Trophoblast cell (in vitro differentiated cells and primary cell): ENCODE data around the gene PAPPA.

Source experiments
- DNase-seq, 2 donors: peaks; one replicate each; pipeline ENCODE4 v3.0.0-alpha.2; 2016
- H2AFZ ChIP-seq: 2 replicates; pipeline ENCODE4 v1.6.1; 2013; ENCODE audit warnings: low read length, moderate library complexity, mild to moderate bottlenecking; ENCODE audit not compliant: insufficient read depth, poor library complexity
- H2AK5ac ChIP-seq: 2 replicates; pipeline ENCODE4 v1.6.1; 2013; ENCODE audit warnings: mild to moderate bottlenecking, low read length
- H2BK120ac ChIP-seq: 2 replicates; pipeline ENCODE4 v1.6.1; 2013; ENCODE audit warnings: low read length, mild to moderate bottlenecking, moderate library complexity; ENCODE audit not compliant: insufficient read depth, poor library complexity
- H2BK12ac ChIP-seq: 2 replicates; pipeline ENCODE4 v1.6.1; 2013; ENCODE audit warnings: mild to moderate bottlenecking, low read length, moderate library complexity
- H2BK5ac ChIP-seq: 2 replicates; pipeline ENCODE4 v1.6.1; 2013; ENCODE audit warnings: low read length, low read depth, moderate library complexity, mild to moderate bottlenecking; ENCODE audit not compliant: poor library complexity
- H3K14ac ChIP-seq: 2 replicates; pipeline ENCODE4 v1.6.1; 2013; ENCODE audit warnings: mild to moderate bottlenecking, low read length
- H3K18ac ChIP-seq: 2 replicates; pipeline ENCODE4 v1.6.1; 2013; ENCODE audit warnings: mild to moderate bottlenecking, low read length
- H3K23ac ChIP-seq: 2 replicates; pipeline ENCODE4 v1.6.1; 2013; ENCODE audit warnings: low read length
- H3K27ac ChIP-seq: 2 replicates; pipeline ENCODE4 v1.5.1; 2013; ENCODE audit warnings: low read depth, mild to moderate bottlenecking, inconsistent platforms, low read length, moderate library complexity
- H3K27me3 ChIP-seq: 2 replicates; pipeline ENCODE4 v1.6.1; 2013; ENCODE audit warnings: inconsistent platforms, mild to moderate bottlenecking, low read length, moderate library complexity; ENCODE audit not compliant: insufficient read depth
- H3K36me3 ChIP-seq, 2 experiments: 1 replicate in 1 of 2; 2 replicates in 1 of 2; pipeline ENCODE4 v1.6.1; 2013; ENCODE audit warnings: low read length in 2 of 2, mild to moderate bottlenecking in 2 of 2, moderate library complexity in 1 of 2; ENCODE audit not compliant: insufficient read depth in 2 of 2, control insufficient read depth in 1 of 2
- H3K4ac ChIP-seq: 2 replicates; pipeline ENCODE4 v1.6.1; 2013; ENCODE audit warnings: low read depth, mild to moderate bottlenecking, low read length, moderate library complexity
- H3K4me1 ChIP-seq, 2 experiments: 1 replicate in 1 of 2; 2 replicates in 1 of 2; pipeline ENCODE4 v1.6.1; 2013; ENCODE audit warnings: low read length in 2 of 2, mild to moderate bottlenecking in 2 of 2, moderate library complexity in 1 of 2; ENCODE audit not compliant: insufficient read depth in 2 of 2, control insufficient read depth in 1 of 2
- H3K4me2 ChIP-seq: 2 replicates; pipeline ENCODE4 v1.6.1; 2013; ENCODE audit warnings: inconsistent platforms, mild to moderate bottlenecking, low read length, moderate library complexity
- H3K4me3 ChIP-seq: 2 replicates; pipeline ENCODE4 v1.5.1; 2013; ENCODE audit warnings: mild to moderate bottlenecking, low read depth, low read length, inconsistent platforms
- H3K79me1 ChIP-seq: one replicate; pipeline ENCODE4 v1.6.1; 2013; ENCODE audit warnings: low read length
- H3K79me2 ChIP-seq: 2 replicates; pipeline ENCODE4 v1.6.1; 2013; ENCODE audit warnings: low read length, mild to moderate bottlenecking; ENCODE audit not compliant: control insufficient read depth, insufficient read depth, poor library complexity
- H3K9ac ChIP-seq: 2 replicates; pipeline ENCODE4 v1.6.1; 2013; ENCODE audit warnings: mild to moderate bottlenecking, low read length
- H3K9me3 ChIP-seq: 2 replicates; pipeline ENCODE4 v1.6.1; 2013; ENCODE audit warnings: low read depth, mild to moderate bottlenecking, control low read depth, inconsistent platforms, low read length; ENCODE audit not compliant: insufficient read depth
- H4K12ac ChIP-seq: 2 replicates; pipeline ENCODE4 v1.6.1; 2013; ENCODE audit warnings: low read depth, mild to moderate bottlenecking, low read length, moderate library complexity
- H4K8ac ChIP-seq: 2 replicates; pipeline ENCODE4 v1.6.1; 2013; ENCODE audit warnings: low read depth, mild to moderate bottlenecking, low read length, moderate library complexity
- H4K91ac ChIP-seq: one replicate; pipeline ENCODE4 v1.6.1; 2013; ENCODE audit warnings: low read depth, mild to moderate bottlenecking, low read length, moderate library complexity
- WGBS: extraction: QIAGEN DNeasy Blood & Tissue Kit; methylation state at CpG from one replicate; pipeline ENCODE4 v1.1.7; 2013; ENCODE audit warnings: missing lambda C conversion rate; ENCODE audit not compliant: insufficient read length, insufficient coverage; ENCODE audit errors: extremely low coverage; 5-methylcytosine and 5-hydroxymethylcytosine counted together

The PAPPA gene

GRCh38 chr9:116435706-116436105 is 282.1 kb downstream of the PAPPA start:
- H3K27ac ChIP-seq, result peak overlapping the region; percentile 31
- H3K23ac ChIP-seq, result no peak overlapping the region
- no CpG with 5 or more reads among the region's 4 CpGs for whole genome bisulfite sequencing
- no peak overlapping the region for H4K91ac ChIP-seq
- DNase-seq, result peak; percentile 66 to 88
- no peak overlapping the region for H3K18ac ChIP-seq
- peaks cover 4 to 10% of the 10 kb centered on the region in 2 experiments for H3K4me1 ChIP-seq
- no peak overlapping the region for H4K12ac ChIP-seq
- H2BK5ac ChIP-seq, result no peak overlapping the region
- no peak overlapping the region for H3K14ac ChIP-seq
- no peak overlapping the region for H3K4ac ChIP-seq
- H3K9me3 ChIP-seq, result no peaks in the 10 kb centered on the region
- H2AFZ ChIP-seq, result no peak overlapping the region
- H3K79me1 ChIP-seq, result peaks cover 2% of the 10 kb centered on the region
- no peak overlapping the region for H2AK5ac ChIP-seq
- no peak overlapping the region for H2BK12ac ChIP-seq
- H2BK120ac ChIP-seq, result no peak overlapping the region
- no peaks in the 10 kb centered on the region for H3K79me2 ChIP-seq
- H3K27me3 ChIP-seq, result no peaks in the 10 kb centered on the region
- H3K4me2 ChIP-seq, result no peak overlapping the region
- H4K8ac ChIP-seq, result no peak overlapping the region
- no peak overlapping the region for H3K4me3 ChIP-seq
- H3K9ac ChIP-seq, result no peak overlapping the region
- H3K36me3 ChIP-seq, result peaks cover 0 to 2% of the 10 kb centered on the region in 2 experiments

- H3K14ac ChIP-seq, result no peak overlapping the region
- no CpG with 5 or more reads among the region's 1 CpG for WGBS
- H3K79me1 ChIP-seq, result peaks cover 2% of the 10 kb centered on the region
- no peak overlapping the region for H4K12ac ChIP-seq
- no peak overlapping the region for H4K8ac ChIP-seq
- no peak overlapping the region for H3K4me3 ChIP-seq
- peaks cover 0 to 2% of the 10 kb centered on the region in 2 experiments for H3K36me3 ChIP-seq
- no peak overlapping the region for H2AK5ac ChIP-seq
- H3K23ac ChIP-seq, result no peak overlapping the region
- H2AFZ ChIP-seq, result no peak overlapping the region
- no peaks in the 10 kb centered on the region for H3K9me3 ChIP-seq
- no peak for DNase-seq
- peaks cover 4 to 10% of the 10 kb centered on the region in 2 experiments for H3K4me1 ChIP-seq
- H3K79me2 ChIP-seq, result no peaks in the 10 kb centered on the region
- H4K91ac ChIP-seq, result no peak overlapping the region
- no peak overlapping the region for H3K4ac ChIP-seq
- peak overlapping the region; percentile 31 for H3K27ac ChIP-seq
- no peak overlapping the region for H2BK12ac ChIP-seq
- H3K18ac ChIP-seq, result no peak overlapping the region
- no peak overlapping the region for H3K4me2 ChIP-seq
- no peak overlapping the region for H3K9ac ChIP-seq
- H3K27me3 ChIP-seq, result no peaks in the 10 kb centered on the region
- peak overlapping the region; percentile 41 for H2BK5ac ChIP-seq
- no peak overlapping the region for H2BK120ac ChIP-seq
These were observed 282.5 kb downstream of the PAPPA start for GRCh38 chr9:116436121-116436520.

DNA sequence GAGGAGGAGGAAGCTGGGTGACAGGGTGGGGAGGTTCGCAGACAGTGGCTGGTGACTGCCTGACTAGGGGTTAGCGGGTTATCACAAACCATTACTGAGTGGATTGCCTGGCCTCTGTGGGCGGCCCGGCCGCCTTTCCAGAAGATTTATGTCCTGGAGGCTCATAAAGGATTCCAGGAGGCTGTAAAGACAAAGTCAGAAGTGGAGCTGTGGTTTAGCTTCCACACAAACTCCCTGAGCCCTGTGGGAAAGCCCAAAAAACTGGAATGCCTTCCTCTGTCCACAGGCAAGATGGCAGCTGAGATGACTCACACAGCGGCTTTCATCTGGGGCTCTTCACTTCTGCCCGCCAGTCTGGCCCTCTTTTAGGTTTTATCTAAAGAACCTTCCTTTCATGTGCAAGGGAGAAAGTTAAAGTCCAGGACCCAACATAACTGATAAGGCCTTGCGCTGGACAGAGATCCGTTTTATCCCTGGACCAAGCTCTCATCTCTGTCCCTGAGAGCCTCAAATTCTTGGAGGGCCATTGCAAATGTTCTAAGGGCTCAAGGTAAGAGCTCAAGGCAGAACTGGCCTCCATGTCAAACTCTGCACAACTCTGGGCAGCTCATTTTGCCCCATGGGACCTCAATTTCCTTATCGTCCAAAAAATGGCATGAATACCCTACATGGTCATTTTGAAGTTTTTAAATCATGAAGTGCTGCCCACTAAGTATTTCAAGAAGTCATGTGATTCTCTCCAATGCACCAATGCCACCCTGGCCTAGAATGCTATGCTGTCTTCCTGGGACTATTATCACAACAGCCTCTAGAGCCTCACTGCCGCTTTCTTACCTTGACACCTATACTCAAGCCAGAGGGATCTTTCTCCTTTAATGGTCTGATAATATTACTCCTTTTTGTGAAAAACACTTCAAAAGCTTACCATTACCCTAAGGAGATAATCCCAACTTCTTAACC is 284.1 kb downstream of the PAPPA start:
- Histone ChIP-seq H3K36me3 (peaks cover 0 to 2% of the 10 kb centered on the region in 2 experiments), H3K18ac (no peak overlapping the region), H3K4me1 (peaks cover 4 to 10% of the 10 kb centered on the region in 2 experiments)

DNA sequence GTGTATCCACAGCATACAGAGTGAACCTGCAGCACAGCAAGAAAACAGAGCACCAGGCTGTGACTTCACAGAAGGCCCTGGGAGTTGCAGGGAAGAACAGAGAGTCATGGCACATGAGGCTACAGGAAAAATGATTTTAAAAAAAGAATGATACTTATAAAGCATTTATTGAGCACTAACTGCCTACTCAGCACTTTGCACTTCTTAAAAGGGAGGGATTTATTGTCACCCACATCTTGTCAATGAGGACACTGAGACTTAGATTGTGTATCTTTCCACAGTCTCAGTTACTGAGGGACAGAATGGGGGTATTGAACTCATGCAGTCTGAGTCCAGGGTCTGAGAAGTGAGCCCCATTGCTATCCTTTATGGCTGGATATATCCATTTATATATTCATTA is 288.9 kb downstream of the PAPPA start:
- Histone ChIP-seq H3K79me2 (no peaks in the 10 kb centered on the region), H3K79me1 (peaks cover 2% of the 10 kb centered on the region), H4K91ac (no peak overlapping the region), H4K8ac (no peak overlapping the region), H3K23ac (no peak overlapping the region), H3K4me3 (no peak overlapping the region), H2BK5ac (no peak overlapping the region), H3K27me3 (no peaks in the 10 kb centered on the region), H3K14ac (no peak overlapping the region), H4K12ac (no peak overlapping the region), H3K9me3 (no peaks in the 10 kb centered on the region), H2AK5ac (no peak overlapping the region), H2BK120ac (no peak overlapping the region), H3K4me2 (no peak overlapping the region), H3K4ac (no peak overlapping the region), H2AFZ (no peak overlapping the region), H2BK12ac (no peak overlapping the region), H3K27ac (no peak overlapping the region), H3K4me1 (peaks cover 8% of the 10 kb centered on the region in 2 experiments), H3K18ac (no peak overlapping the region), H3K36me3 (peaks cover 0 to 2% of the 10 kb centered on the region in 2 experiments), H3K9ac (no peak overlapping the region)
- DNase-seq, result no peak

More for the DNA sequence above, 284.1 kb downstream of the PAPPA start:
- peak overlapping the region; percentile 83 for H3K27ac ChIP-seq
- no peaks in the 10 kb centered on the region for H3K79me2 ChIP-seq
- H2BK12ac ChIP-seq, result no peak overlapping the region
- peaks cover 2% of the 10 kb centered on the region for H3K79me1 ChIP-seq
- peak overlapping the region; percentile 28 for H4K91ac ChIP-seq
- H4K8ac ChIP-seq, result no peak overlapping the region
- H3K9me3 ChIP-seq, result no peaks in the 10 kb centered on the region
- no peak overlapping the region for H2AK5ac ChIP-seq
- H3K4me3 ChIP-seq, result no peak overlapping the region
- no peak overlapping the region for H3K4ac ChIP-seq
- H3K23ac ChIP-seq, result no peak overlapping the region
- peak overlapping the region; percentile 11 for H2BK120ac ChIP-seq
- H2AFZ ChIP-seq, result no peak overlapping the region
- H4K12ac ChIP-seq, result no peak overlapping the region
- peak overlapping the region; percentile 61 for H3K14ac ChIP-seq
- no peak overlapping the region for H3K9ac ChIP-seq
- DNase-seq, result peak; percentile 72 to 77
- no peak overlapping the region for H3K4me2 ChIP-seq
- peak overlapping the region; percentile 80 for H2BK5ac ChIP-seq
- no peaks in the 10 kb centered on the region for H3K27me3 ChIP-seq
- WGBS, result no CpG with 5 or more reads among the region's 11 CpGs
